Measurements from ENCODE around the gene RND1. TPM values are rescaled to one million over a fixed set of nuclear protein-coding genes. Genes with fewer than 3 reads are reported as not detected.
"Not testable (repeated sequence)": the region's sequence is repeated elsewhere in the genome, so short reads cannot be mapped to it uniquely, and the experiment has no call there.

The RND1 gene
- total RNA-seq, 4 donors from 2014 or later = 1.8 TPM; not detected in 3

DNA sequence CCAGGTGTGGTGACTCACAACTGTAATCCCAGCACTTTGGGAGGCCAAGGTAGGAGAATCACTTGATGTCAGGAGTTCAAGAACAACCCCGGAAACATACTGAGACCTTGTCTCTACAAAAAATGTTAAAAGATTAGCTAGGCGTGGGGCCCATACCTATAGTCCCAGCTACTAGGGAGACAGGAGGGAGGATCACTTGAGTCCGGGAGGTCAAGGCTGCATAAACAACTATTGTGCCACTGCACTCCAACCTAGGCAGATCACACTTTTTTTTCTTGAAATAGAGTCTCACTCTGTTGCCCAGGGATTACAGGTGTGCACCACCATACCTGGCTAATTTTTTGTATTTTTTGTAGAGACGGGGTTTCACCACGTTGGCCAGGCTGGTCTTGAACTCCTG, 6.1 kb downstream of the RND1 start:
- Histone ChIP-seq H3K36me3 (no peaks in the 10 kb centered on the region), H3K27me3 (peaks cover 0 to 21% of the 10 kb centered on the region in 2 donors), H3K4me3 (no peak overlapping the region), H3K4me1 (peaks cover 0 to 2% (median 0%) of the 10 kb centered on the region in 4 donors), H3K9me3 (no peaks in the 10 kb centered on the region), H3K27ac (no peak overlapping the region)
- TF ChIP-seq EP300 (IDR thresholded peaks at IDR 0.05) = no peak
- TF ChIP-seq, protein P1, sequence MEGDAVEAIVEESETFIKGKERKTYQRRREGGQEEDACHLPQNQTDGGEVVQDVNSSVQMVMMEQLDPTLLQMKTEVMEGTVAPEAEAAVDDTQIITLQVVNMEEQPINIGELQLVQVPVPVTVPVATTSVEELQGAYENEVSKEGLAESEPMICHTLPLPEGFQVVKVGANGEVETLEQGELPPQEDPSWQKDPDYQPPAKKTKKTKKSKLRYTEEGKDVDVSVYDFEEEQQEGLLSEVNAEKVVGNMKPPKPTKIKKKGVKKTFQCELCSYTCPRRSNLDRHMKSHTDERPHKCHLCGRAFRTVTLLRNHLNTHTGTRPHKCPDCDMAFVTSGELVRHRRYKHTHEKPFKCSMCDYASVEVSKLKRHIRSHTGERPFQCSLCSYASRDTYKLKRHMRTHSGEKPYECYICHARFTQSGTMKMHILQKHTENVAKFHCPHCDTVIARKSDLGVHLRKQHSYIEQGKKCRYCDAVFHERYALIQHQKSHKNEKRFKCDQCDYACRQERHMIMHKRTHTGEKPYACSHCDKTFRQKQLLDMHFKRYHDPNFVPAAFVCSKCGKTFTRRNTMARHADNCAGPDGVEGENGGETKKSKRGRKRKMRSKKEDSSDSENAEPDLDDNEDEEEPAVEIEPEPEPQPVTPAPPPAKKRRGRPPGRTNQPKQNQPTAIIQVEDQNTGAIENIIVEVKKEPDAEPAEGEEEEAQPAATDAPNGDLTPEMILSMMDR (IDR thresholded peaks at IDR 0.05) = no peak
- no peak for TF ChIP-seq POLR2A (IDR thresholded peaks at IDR 0.05)
- no peak for DNase-seq (ENCODE audit: low spot score in 2 of 2)
- WGBS, 2 donors = 95 to 96% methylated on average over 5 of the region's 5 CpGs

- H3K27me3 ChIP-seq = peaks cover 0 to 7% of the 10 kb centered on the region in 2 donors
- H3K4me1 ChIP-seq = peaks cover 0 to under 1% (median 0%) of the 10 kb centered on the region in 4 donors
- no peaks in the 10 kb centered on the region for H3K9me3 ChIP-seq
- H3K4me3 ChIP-seq = no peak overlapping the region
- no peaks in the 10 kb centered on the region for H3K36me3 ChIP-seq
- WGBS, 2 donors = 78 to 85% methylated on average over 8 of the region's 8 CpGs
- DNase-seq (ENCODE audit: low spot score in 2 of 2) = no peak
- no peak overlapping the region for H3K27ac ChIP-seq
- TF ChIP-seq, protein P1 (IDR thresholded peaks at IDR 0.05) = no peak
- no peak for TF ChIP-seq POLR2A (IDR thresholded peaks at IDR 0.05)
- TF ChIP-seq EP300 (IDR thresholded peaks at IDR 0.05) = no peak
Observed at GRCh38 chr12:48858043-48858442, 7.6 kb downstream of the RND1 start.

GRCh38 chr12:48857278-48857994, 8.2 kb downstream of the RND1 start:
- H3K36me3 ChIP-seq = no peaks in the 10 kb centered on the region
- WGBS, 2 donors = 75 to 79% methylated on average over 13 of the region's 13 CpGs
- H3K4me3 ChIP-seq = no peak overlapping the region
- peaks cover 0 to 1% of the 10 kb centered on the region in 2 donors for H3K27me3 ChIP-seq
- no peak for DNase-seq (ENCODE audit: low spot score in 2 of 2)
- H3K27ac ChIP-seq = no peak overlapping the region
- H3K4me1 ChIP-seq = peaks cover 0 to 6% (median 0%) of the 10 kb centered on the region in 4 donors
- TF ChIP-seq POLR2A (IDR thresholded peaks at IDR 0.05) (no peak), EP300 (IDR thresholded peaks at IDR 0.05) (no peak)
- TF ChIP-seq, protein P1 (IDR thresholded peaks at IDR 0.05) = no peak
- no peaks in the 10 kb centered on the region for H3K9me3 ChIP-seq

DNA sequence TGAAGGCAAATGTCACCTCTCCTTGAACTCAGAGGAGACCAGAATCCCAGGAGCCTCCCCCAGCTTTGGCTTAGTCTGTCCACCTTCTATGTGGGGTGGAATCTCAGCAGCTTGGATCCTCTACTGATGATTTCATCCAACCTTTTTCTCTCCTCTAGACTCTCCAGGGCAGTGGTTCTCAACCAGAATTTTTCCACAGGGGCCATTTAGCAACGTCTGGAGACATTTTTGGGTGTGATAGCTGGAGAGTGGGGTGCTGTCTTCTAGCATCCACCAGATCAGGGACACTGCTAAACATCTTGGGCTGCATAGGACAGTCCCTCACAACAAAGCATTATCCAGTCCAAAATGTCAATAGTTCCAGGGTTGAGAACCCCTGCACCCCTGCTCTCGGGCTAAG, 9.3 kb downstream of the RND1 start:
- Histone ChIP-seq H3K4me3 (no peak overlapping the region), H3K4me1 (peaks cover 0 to 7% (median 0%) of the 10 kb centered on the region in 4 donors), H3K9me3 (no peaks in the 10 kb centered on the region), H3K27ac (no peak overlapping the region), H3K36me3 (no peaks in the 10 kb centered on the region), H3K27me3 (no peaks in the 10 kb centered on the region)
- TF ChIP-seq, protein P1 (IDR thresholded peaks at IDR 0.05) = no peak
- TF ChIP-seq POLR2A (IDR thresholded peaks at IDR 0.05) (no peak), EP300 (IDR thresholded peaks at IDR 0.05) (no peak)
- WGBS, 2 donors = 38 to 54% methylated on average over 2 of the region's 2 CpGs
- no peak for DNase-seq (ENCODE audit: low spot score in 2 of 2)

DNA sequence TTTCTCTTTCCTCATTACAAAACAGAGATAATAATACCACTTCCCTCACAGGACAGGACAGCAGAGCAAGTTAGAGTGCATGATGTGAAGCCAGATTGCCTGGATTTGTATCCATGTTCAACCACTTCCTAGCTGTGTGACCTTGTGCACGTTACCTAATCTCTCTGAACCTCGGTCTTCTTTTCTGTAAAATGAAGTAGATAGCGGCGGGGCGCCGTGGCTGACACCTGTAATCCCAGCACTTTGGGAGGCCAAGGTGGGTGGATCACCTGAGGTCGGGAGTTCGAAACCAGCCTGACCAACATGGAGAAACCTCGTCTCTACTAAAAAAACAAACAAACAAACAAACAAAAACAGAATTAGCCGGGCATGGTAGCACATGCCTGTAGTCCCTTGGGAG, 10.7 kb downstream of the RND1 start:
- peaks cover 0 to 21% (median 10%) of the 10 kb centered on the region in 4 donors for H3K4me1 ChIP-seq
- not testable (repeated sequence) for DNase-seq (ENCODE audit: low spot score in 2 of 2); H3K4me3 ChIP-seq; H3K27me3 ChIP-seq; H3K9me3 ChIP-seq; H3K27ac ChIP-seq; H3K36me3 ChIP-seq
- WGBS, 2 donors = 88% methylated on average over 10 of the region's 10 CpGs

Data from tibial nerve (tissue), 4 donors.